Right lobe of liver (tissue), 4 donors: Measurements from ENCODE around the gene PAFAH2.

Experiments used
- CTCF ChIP-seq, 4 donors: fragments of 200-600 bp in 3 of 4; fragments of 450-650 bp in 1 of 4; IDR thresholded peaks; one replicate each; pipeline versions ENCODE4 v1.5.1 to v1.8.0; 2016 to 2022; ENCODE audit warnings: antibody characterized with exemption in 4 of 4, mild to moderate bottlenecking in 2 of 4
- POLR2A ChIP-seq: fragments of 450-650 bp; IDR thresholded peaks from one replicate; pipeline ENCODE4 v1.6.1; 2017; ENCODE audit warnings: antibody characterized with exemption, mild to moderate bottlenecking
- donor health status: DM: no; HTN: no; CAD: no.
- donor health status: DM: no; HTN: no; CAD: no.
- donor health status: DM: no; HTN: yes; CAD: no.

GRCh38 chr1:25994402-25995150 is 3.3 kb downstream of the PAFAH2 start:
- TF ChIP-seq POLR2A (no peak), CTCF (IDR thresholded peaks at IDR 0.05) (no peak)
